Activated CD4-positive, alpha-beta T cell treated with anti-CD3 and anti-CD28 coated beads, Interleukin-2, amount 50 U/mL, for 4 hours (primary cell): ENCODE data around the gene ZNF763.
A peak's percentile ranks its signal among the peaks of the same experiment; 100 is the strongest.
"Not testable (repeated sequence)": the region's sequence is repeated elsewhere in the genome, so short reads cannot be mapped to it uniquely, and the experiment has no call there.

ENCODE experiments used
- DNase-seq, 2 experiments: peaks; one replicate each; pipeline ENCODE4 v3.0.0-alpha.2; 2020

ZNF763 gene

GRCh38 chr19:11964858-11965645 is at the start of gene ZNF763:
ZNF763 (plus strand) TSS chr19:11965040; CDS start chr19:11965209, 169 bp downstream.
- peak; percentile 82 to 84 for DNase-seq

- DNase-seq, result no peak
Observed at GRCh38 chr19:11921852-11922495, 42.9 kb upstream of the ZNF763 start.

GRCh38 chr19:11924886-11925650 is 39.8 kb upstream of the ZNF763 start, which contains the start of gene ZNF700:
ZNF700 (plus strand) TSS chr19:11925107; CDS start chr19:11925211, 104 bp downstream.
- DNase-seq, result peak; percentile 89 to 90

GRCh38 chr19:11925651-11926187 is 39.1 kb upstream of the ZNF763 start:
- DNase-seq, result not testable (repeated sequence)

GRCh38 chr19:11927227-11927626 is 37.6 kb upstream of the ZNF763 start:
- no peak for DNase-seq

- no peak for DNase-seq
Observed at GRCh38 chr19:11931051-11931450, 33.8 kb upstream of the ZNF763 start.

GRCh38 chr19:11931513-11931912 is 33.3 kb upstream of the ZNF763 start:
- no peak for DNase-seq

- DNase-seq, result not testable (repeated sequence)
Observed at GRCh38 chr19:11935829-11936228, 29.0 kb upstream of the ZNF763 start.

GRCh38 chr19:11938383-11938782 is 26.5 kb upstream of the ZNF763 start:
- DNase-seq, result not testable (repeated sequence)

- not testable (repeated sequence) for DNase-seq
Observed at GRCh38 chr19:11941361-11941887, 23.4 kb upstream of the ZNF763 start.

- no peak for DNase-seq
Observed at GRCh38 chr19:11942008-11942842, 22.6 kb upstream of the ZNF763 start.

- no peak for DNase-seq
Observed at GRCh38 chr19:11942843-11943108, 22.1 kb upstream of the ZNF763 start.

GRCh38 chr19:11944656-11945055 is 20.2 kb upstream of the ZNF763 start:
- no peak for DNase-seq

- DNase-seq, result no peak
Observed at GRCh38 chr19:11948646-11949045, 16.2 kb upstream of the ZNF763 start.

GRCh38 chr19:11949201-11949600 is 15.6 kb upstream of the ZNF763 start:
- DNase-seq, result no peak

GRCh38 chr19:11949614-11950080 is 15.2 kb upstream of the ZNF763 start:
- DNase-seq, result not testable (repeated sequence)

- DNase-seq, result no peak
Observed at GRCh38 chr19:11950312-11950711, 14.5 kb upstream of the ZNF763 start.

- DNase-seq, result peak; percentile 66 to 67
Observed at GRCh38 chr19:11963566-11964355, 1.1 kb upstream of the ZNF763 start.

- DNase-seq, result no peak
Observed at GRCh38 chr19:11964496-11964857, 363 bp upstream of the ZNF763 start.

- DNase-seq, result no peak
Observed at GRCh38 chr19:11970174-11970573, 5.3 kb downstream of the ZNF763 start.

- DNase-seq, result no peak
Observed at GRCh38 chr19:11971041-11971440, 6.2 kb downstream of the ZNF763 start.
